ENCODE data around the gene SCIN. TPM values are rescaled to one million over a fixed set of nuclear protein-coding genes. Genes with fewer than 3 reads are reported as not detected.

SCIN gene
- total RNA-seq, 3 donors from 2014 or later (not counting 1 experiment from before 2014, with no cell fraction given), result 0.08 TPM; not detected in 2

DNA sequence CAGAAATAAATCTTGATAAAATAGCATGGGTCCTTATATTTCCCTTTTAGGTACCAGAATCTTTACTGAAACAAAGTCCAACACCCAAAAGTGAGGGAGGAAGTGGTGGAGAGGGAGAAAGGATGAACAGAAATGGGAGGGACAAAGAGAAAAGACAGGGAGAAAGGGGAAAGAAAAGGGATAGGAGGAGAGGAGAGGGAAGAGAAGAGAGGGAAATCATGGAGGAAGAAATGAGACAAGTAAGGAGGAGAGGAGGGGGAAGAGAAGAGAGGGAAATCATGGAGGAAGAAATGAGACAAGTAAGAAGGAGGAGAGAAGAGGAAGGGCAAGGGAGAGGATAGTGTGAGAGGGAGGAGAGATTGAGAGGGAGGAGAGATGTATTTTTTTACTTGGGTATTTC lies 66.8 kb downstream of the SCIN start:
- Mint-ChIP-seq H3K4me1 (peaks cover 13 to 17% of the 10 kb centered on the region in 2 donors), H3K36me3 (no peaks in the 10 kb centered on the region), H3K4me3 (no peak overlapping the region), H3K27me3 (ENCODE audit: low read depth in 2 of 2) (peaks cover 0 to 4% of the 10 kb centered on the region in 2 donors), H3K9me3 (no peaks in the 10 kb centered on the region), H3K27ac (no peak overlapping the region)
- TF ChIP-seq CTCF (IDR thresholded peaks at IDR 0.05), result no peak
- H3K36me3 ChIP-seq (ENCODE audit: control insufficient read depth, insufficient read depth, low read length), result no peaks in the 10 kb centered on the region
- no peak overlapping the region for H3K4me3 ChIP-seq (ENCODE audit: low read length)
- intact Hi-C loops (cut with micrococcal nuclease), result loop anchor here (5.0 kb wide), 1 partner anchor 1820 kb away; no protein-coding TSS in a partner anchor
- no peaks in the 10 kb centered on the region for H3K9me3 ChIP-seq (ENCODE audit: control insufficient read depth, insufficient read depth, low read length)
- ATAC-seq, result no peak
- H3K27ac ChIP-seq (ENCODE audit: low read length), result no peak overlapping the region
- DNase-seq, result no peak
- peaks cover 3% of the 10 kb centered on the region for H3K4me1 ChIP-seq (ENCODE audit: control insufficient read depth, insufficient read depth, low read length)
- H3K27me3 ChIP-seq (ENCODE audit: control insufficient read depth, insufficient read depth, low read length), result no peaks in the 10 kb centered on the region

DNA sequence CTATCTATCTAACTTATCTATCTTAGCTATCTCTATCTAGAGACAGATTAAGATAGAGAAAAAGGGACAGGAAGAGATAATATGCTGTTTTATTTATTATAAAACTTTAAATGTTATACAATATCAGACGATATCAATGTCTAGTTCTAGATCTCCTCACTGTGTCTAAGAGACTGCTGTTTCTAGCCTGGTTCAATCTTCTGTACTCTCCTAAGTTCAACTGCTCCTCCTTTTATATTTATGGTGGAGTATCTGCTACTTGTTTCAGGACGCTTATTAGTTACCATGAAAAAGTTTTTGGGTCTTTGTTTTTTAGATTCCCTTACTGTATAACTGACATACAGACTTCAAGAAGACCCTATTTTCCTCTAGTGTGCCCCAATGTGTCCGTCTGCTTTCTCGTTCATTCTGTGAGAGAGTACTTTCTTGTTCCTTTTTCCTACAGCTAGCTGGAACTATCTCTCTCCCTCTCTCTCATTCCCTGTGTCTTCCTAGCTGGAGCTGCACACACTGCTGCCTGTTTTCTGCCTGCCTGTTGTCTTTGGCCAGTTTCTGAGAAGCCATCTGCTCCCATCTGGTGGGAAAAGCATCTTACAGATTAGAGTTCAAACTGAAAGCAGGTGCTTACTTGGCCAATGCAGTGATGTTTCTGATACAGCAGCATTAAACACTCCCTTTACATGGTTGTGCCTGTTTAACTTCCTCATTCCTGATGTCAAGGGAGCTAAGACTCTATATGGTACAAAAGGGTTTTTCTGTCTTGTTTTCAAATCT lies 67.5 kb downstream of the SCIN start:
- H3K27me3 ChIP-seq (ENCODE audit: control insufficient read depth, insufficient read depth, low read length), result no peaks in the 10 kb centered on the region
- peak overlapping the region; percentile 41 for H3K4me3 Mint-ChIP-seq
- intact Hi-C loops (cut with micrococcal nuclease), result loop anchor here (5.0 kb wide), 1 partner anchor 1819 kb away; no protein-coding TSS in a partner anchor
- peak overlapping the region; percentile 28 for H3K27ac ChIP-seq (ENCODE audit: low read length)
- no peaks in the 10 kb centered on the region for H3K27me3 Mint-ChIP-seq (ENCODE audit: low read depth in 2 of 2)
- H3K4me1 Mint-ChIP-seq, result peaks cover 13 to 17% of the 10 kb centered on the region in 2 donors
- peak overlapping the region in 1 of 2 donors; percentile 43 for H3K27ac Mint-ChIP-seq
- H3K36me3 ChIP-seq (ENCODE audit: control insufficient read depth, insufficient read depth, low read length), result no peaks in the 10 kb centered on the region
- no peak overlapping the region for H3K4me3 ChIP-seq (ENCODE audit: low read length)
- peaks cover 3% of the 10 kb centered on the region for H3K4me1 ChIP-seq (ENCODE audit: control insufficient read depth, insufficient read depth, low read length)
- H3K9me3 Mint-ChIP-seq, result no peaks in the 10 kb centered on the region
- DNase-seq (peak in 1 of 2 donors; percentile 36), ATAC-seq (peak in 1 of 3 donors; percentile 44)
- H3K36me3 Mint-ChIP-seq, result no peaks in the 10 kb centered on the region
- 69% methylated on average over 2 of the region's 4 CpGs for WGBS (ENCODE audit: insufficient coverage)
- TF ChIP-seq CTCF (IDR thresholded peaks at IDR 0.05), result no peak
- H3K9me3 ChIP-seq (ENCODE audit: control insufficient read depth, insufficient read depth, low read length), result no peaks in the 10 kb centered on the region

DNA sequence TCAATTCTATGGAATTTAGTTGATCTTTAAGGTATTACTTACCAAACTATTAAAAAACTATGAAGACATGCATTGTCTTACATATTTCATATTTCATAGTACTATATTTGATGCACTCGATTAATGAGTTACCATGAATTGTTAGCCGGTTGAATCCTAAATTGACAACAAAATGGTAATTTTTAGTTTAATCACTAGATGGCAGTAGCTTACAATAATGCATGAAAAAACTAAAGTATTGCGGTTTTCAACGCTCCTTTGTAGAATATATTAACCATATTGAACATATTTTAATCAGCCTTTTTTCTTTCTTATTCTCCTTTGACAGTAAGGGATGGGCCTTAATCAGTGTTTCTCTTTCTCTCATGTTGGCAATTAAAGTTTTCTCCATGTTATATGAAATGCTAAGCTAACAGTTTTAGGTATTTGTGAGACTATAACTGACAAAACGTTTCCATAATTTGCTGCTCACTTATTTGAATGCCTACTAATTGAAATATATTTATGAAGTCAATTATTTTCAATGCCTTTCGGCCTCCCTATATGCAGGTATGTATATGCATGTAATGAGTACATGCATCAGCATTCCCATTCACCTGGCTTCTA lies 68.4 kb downstream of the SCIN start:
- intact Hi-C loops (cut with micrococcal nuclease), result loop anchor here (1.0 to 5.0 kb wide), 2 partner anchors 623 to 1818 kb away; no protein-coding TSS in a partner anchor
- Mint-ChIP-seq H3K4me1 (peaks cover 11 to 13% of the 10 kb centered on the region in 2 donors), H3K27me3 (ENCODE audit: low read depth in 2 of 2) (no peaks in the 10 kb centered on the region), H3K27ac (no peak overlapping the region), H3K9me3 (no peaks in the 10 kb centered on the region), H3K36me3 (no peaks in the 10 kb centered on the region), H3K4me3 (no peak overlapping the region)
- Histone ChIP-seq H3K4me1 (ENCODE audit: control insufficient read depth, insufficient read depth, low read length) (peaks cover under 1% of the 10 kb centered on the region), H3K27me3 (ENCODE audit: control insufficient read depth, insufficient read depth, low read length) (no peaks in the 10 kb centered on the region), H3K9me3 (ENCODE audit: control insufficient read depth, insufficient read depth, low read length) (no peaks in the 10 kb centered on the region), H3K4me3 (ENCODE audit: low read length) (no peak overlapping the region), H3K27ac (ENCODE audit: low read length) (no peak overlapping the region), H3K36me3 (ENCODE audit: control insufficient read depth, insufficient read depth, low read length) (no peaks in the 10 kb centered on the region)
- WGBS (ENCODE audit: insufficient coverage), result no CpG with 5 or more reads among the region's 6 CpGs
- peak; percentile 91 for TF ChIP-seq CTCF (IDR thresholded peaks at IDR 0.05)
- ATAC-seq, result peak; percentile 54 to 68 (median 67)
- DNase-seq, result peak in 1 of 2 donors; percentile 68
